ENCODE results near the gene TRAPPC12.

- no peak for TF ChIP-seq POLR2A (IDR thresholded peaks at IDR 0.05)
- TF ChIP-seq, protein P1, sequence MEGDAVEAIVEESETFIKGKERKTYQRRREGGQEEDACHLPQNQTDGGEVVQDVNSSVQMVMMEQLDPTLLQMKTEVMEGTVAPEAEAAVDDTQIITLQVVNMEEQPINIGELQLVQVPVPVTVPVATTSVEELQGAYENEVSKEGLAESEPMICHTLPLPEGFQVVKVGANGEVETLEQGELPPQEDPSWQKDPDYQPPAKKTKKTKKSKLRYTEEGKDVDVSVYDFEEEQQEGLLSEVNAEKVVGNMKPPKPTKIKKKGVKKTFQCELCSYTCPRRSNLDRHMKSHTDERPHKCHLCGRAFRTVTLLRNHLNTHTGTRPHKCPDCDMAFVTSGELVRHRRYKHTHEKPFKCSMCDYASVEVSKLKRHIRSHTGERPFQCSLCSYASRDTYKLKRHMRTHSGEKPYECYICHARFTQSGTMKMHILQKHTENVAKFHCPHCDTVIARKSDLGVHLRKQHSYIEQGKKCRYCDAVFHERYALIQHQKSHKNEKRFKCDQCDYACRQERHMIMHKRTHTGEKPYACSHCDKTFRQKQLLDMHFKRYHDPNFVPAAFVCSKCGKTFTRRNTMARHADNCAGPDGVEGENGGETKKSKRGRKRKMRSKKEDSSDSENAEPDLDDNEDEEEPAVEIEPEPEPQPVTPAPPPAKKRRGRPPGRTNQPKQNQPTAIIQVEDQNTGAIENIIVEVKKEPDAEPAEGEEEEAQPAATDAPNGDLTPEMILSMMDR (IDR thresholded peaks at IDR 0.05 in 4 of 5, conservative IDR thresholded peaks at IDR 0.05 in 1 of 5): no peak
Measured at GRCh38 chr2:3503483-3503882, 124.0 kb downstream of the TRAPPC12 start.
